Measurements from ENCODE around the gene DUSP1.

DUSP1 gene

GRCh38 chr5:172739375-172739774 is 31.6 kb downstream of the DUSP1 start:
- DNase-seq, result no peak

GRCh38 chr5:172736508-172737135 is 34.4 kb downstream of the DUSP1 start:
- no peak for DNase-seq

DNA sequence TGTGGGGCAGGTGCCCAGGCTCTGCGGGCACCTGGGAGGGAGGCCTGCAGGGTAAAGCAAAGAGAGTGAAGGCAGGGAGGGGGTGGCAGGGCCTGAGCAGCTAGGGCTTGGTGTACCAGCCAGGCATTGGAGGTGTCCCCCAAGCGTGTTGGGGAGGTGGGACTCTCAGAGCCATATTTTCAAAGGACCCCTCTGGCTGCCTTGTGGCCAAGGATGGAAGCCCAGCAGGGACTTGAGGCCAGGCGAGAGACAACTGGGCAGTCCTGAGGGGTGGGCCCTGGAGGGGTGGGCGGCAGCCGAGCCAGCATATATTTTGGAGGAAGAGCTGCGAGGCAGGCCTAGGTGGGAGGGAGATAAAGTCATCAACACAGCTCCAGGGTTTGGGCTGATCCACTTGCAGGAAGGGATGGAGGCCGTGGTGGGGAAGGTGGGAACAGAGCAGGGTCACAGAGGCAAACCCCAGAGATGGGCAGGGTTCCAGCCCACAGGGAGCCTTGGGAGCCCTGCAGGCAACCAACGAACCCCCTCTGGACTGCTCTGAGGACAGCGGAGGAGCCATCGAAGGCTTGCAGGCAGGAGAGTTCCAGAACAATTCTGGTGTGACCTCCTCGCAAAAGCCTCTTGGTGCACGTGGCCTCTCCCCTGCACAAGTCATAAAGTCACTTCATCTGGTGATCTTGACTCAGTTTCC is 35.7 kb downstream of the DUSP1 start:
- no peak for DNase-seq

GRCh38 chr5:172733974-172734346 is 37.0 kb downstream of the DUSP1 start:
- DNase-seq, result no peak

DNA sequence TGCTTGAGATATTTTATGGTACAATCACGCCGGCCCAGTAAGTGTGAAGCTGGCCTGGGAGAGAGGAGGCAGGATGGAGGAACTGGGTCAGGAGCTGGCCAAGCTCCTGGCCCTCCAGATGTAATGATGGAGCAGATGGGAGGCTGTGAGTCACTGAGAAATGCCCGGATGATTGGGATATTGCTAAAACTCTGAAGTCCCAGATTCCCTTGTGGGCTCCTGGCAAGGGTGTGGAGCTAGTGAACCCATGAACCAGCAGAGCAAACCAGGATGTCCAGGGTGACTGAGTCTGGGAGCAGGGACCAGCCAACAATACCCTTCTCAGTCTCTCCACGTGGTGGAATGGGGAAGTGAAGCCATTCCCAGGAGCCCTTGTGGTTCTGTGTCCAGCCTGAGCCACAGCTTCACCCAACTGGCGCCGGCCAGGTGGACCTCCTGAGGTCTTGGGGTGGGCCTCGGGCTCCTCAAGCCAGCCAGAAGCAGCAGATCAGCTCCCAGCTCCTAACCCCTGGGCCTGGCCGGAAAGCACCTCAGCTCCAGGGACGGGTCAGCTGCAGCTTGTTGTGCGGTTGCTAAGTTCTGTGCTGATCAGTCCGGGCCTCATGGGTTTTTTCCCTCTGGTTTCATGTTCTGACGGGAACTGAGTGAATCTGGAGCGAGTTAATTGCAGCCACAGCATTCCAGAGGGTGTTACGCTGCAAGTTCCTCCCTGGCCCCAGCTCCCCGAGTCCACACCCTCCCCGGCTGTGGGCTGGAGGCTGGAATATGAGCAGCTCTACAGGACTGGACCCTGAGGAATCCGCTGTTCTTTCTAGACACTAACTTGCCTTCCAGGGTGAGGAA is 37.6 kb downstream of the DUSP1 start:
- DNase-seq, result no peak

GRCh38 chr5:172732201-172732865 is 38.7 kb downstream of the DUSP1 start:
- no peak for DNase-seq

- no peak for DNase-seq
Measured at GRCh38 chr5:172731680-172732074, 39.3 kb downstream of the DUSP1 start.

DNA sequence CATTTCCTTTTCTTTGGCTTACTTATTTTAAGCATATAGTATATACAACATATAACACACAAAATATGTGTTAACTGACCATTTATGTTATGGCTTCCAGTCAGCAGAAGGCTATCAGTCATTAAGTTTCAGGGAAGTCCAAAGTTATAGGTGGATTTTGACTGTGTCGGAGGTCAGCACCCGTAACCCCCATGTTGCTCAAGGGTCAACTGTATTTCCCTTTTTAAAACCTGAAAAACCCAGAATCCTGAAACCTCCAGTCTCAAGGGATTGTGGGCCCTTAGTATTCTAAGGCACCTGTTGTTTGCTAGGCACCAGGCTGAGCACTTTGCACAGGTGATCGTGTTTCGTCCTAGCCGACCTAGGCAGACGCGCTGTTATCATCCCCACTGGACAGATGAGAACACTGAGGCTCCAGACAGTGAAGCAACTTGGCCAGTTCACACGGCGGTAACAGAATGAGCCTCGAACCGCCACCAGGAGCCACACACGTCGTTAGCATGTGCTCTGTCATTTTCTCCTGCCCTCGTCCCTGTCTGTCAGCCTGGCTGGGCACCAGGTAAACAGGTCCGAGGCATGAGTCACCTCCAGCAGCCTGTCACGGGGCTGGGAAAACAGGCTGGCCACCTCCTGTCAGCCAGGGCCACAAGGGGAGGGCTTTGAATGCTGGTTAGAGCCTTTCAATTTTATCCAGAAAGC is 39.9 kb downstream of the DUSP1 start:
- no peak for DNase-seq

- no peak for DNase-seq
Measured at GRCh38 chr5:172730222-172730621, 40.8 kb downstream of the DUSP1 start.

DNA sequence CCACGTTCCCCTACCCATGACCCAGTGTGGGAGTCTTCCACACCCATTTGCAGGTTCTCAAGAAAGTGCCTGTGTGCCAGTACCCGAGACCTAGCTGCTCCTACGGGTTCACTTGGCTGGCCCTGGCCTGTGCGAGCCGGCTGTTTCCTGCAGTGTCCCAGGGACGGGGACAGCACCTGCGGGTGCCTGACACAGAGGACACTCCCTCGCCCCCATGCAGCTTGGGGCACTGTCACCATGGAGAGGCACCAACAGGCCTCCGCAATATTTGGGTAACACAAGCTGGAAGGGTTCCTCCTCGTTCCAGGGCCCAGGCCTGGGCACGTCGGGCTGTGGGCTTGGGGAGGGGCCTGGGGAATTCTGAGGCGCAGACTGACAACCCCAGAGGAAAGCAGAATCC is 41.4 kb downstream of the DUSP1 start:
- DNase-seq, result no peak

- no peak for DNase-seq
Measured at GRCh38 chr5:172728481-172729241, 42.3 kb downstream of the DUSP1 start.

DNA sequence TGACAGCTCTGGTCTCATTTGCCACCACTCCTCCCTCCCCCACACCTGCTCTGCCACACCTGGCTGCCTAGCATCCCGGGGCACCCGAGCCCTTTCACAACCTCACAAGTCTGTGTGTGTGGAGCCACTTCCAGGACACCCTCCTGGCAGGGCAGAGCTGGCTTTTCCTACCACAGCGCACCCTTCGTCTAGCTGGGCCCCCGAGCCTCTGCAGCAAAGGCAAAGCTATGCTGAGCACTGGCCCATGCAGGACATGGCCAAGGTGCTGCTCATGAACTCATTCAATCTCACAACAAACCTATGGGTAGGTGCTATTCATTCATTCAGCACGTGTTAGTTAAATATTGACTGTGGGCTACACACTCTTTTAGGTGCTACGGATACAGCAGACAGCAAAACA is 43.4 kb downstream of the DUSP1 start:
- no peak for DNase-seq

GRCh38 chr5:172726966-172727365 is 44.0 kb downstream of the DUSP1 start:
- DNase-seq, result no peak

DNA sequence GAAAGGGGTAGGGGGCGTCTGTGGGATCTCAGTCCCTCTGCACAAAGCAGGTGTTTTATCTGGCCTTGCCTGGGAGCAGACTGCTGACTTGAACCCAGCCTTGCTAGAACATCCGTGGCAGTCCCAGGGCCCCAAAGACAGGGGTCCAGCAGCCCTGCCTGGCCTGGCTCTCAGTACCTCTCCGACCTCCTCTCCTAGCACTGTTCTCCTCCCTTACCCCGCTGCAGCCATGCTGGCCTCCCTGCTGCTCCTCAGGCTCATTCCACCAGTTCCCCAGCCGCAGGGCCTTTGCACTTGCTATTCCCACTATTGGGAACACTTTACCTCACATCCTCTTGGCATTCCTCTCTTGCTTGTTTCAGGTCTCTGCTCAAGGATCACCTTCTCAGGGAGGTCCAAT is 45.2 kb downstream of the DUSP1 start:
- DNase-seq, result no peak

DNA sequence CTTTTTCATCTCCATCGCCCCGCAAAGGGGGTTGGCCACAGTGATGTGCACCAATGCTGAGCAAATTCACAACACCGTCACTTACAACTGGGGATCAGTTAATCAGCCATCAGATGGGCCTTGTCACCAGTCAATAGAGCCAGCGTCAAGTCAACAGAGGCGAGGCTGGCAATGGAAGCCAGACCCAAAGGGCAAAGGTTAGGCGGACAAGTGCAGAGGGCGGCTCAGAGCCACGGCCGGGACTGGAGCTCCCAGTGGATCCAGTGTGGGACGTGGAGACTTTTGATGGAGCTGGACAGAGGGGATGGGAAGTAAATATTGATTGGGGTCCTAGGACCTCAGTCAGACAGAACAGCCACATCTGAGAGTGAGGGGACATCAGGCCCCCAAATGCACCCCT is 45.7 kb downstream of the DUSP1 start:
- no peak for DNase-seq

DNA sequence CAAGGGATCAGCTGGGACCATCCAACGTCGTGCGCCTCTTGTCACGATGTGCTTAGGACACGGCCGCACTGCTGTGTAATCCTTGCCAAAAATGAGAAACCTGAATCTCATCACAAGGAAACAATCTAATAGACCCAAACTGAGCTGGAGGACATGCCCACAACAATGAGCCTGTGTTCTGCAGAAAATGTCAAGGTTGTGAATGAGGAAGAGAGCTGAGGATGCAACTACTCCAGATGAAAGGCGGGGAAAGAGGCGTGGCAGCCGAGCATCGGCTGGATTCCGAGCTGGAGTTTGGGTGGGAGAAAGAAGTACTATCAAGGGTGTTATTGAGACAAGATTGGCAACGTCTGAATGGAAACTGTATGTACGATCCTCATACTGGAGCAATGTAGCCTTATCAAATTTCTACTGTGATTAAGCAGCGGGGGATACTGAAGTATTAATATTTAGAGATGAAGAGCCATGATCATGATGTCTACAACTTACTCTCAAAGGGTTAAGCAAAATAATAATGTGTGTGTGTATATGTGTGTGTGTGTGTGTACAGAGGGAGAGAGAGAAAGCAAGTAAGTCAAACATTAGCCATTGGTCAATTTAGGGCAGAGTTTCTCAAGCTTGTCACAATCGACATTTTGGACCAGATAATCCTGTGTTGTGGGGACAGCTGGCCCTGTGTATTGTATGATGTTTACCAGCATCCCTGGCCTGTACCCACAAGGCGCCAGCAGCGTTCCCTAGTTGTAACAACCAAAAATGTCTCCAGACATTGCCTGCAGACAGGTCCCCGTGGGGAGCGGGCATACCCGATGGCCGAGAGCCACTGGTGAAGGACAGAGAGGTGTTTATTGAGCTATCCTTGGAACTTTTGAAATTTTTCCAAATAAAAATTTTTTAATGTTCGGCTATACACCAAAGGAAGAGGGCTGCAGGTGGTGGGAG is 46.5 kb downstream of the DUSP1 start:
- DNase-seq, result no peak

DNA sequence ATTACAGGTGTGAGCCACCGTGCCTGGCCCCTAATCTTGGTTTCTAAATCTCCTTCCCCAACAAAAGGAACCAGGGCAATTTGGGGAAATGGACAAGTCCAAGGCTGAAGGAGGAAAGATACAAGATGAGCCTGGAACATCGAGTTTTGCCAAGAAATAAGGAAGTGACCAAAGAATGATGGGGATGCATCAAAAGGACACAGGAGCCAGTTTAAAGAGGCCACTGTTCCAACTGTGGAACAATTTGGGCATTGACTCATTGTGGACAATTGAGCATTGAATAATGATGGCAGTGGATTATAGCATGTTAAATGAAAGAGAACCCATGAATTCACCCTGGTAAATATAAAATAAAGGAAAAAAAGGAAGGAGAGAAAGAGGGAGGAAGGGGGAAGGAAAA is 47.5 kb downstream of the DUSP1 start:
- DNase-seq, result no peak

GRCh38 chr5:172722327-172722815 is 48.6 kb downstream of the DUSP1 start:
- DNase-seq, result no peak

DNA sequence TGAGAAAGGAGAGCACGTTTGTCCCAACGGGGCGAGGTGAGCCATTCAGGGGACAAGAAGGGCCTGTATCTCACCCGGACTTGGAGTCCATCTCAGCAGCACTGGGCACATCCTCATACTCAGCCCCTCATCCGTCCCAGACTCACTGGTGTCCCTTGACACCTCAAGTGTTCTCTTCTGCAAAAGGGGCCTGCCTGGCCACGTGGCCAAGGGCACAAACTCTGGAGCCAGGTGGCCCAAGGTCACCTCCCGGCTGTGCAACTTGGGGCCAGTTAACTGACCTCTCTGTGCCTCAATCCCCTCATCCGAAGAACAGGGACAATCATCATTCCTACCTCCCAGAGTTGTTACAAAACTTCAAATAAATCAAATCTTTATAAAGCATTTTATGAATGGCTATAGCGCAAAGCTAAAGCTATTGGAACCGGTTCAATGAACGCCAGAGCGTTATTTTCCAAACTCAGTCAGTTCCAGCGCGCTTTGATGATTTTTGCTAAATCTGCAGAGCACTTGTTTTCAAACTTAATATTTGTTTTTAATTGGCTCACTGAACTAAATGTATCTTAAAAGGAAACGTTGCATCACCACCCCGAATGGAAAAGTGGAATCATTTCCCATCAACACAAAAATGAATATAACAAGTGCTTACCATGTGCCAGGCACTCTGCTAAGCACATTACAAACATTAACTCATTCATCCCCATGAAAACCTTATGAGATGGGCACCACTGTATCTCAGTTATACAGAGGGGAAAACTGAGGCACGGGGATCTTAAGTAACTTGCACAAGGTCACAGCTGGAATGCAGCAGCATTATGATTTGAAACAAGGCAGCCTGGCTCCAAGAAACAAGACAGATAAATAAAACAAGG is 49.3 kb downstream of the DUSP1 start:
- DNase-seq, result no peak

- no peak for DNase-seq
Measured at GRCh38 chr5:172720655-172721054, 50.3 kb downstream of the DUSP1 start.

Data from activated CD4-positive, CD25-positive, alpha-beta regulatory T cell (primary cell).